GM12878 (cell line): ENCODE data around the gene KRTAP10-3. TPM values are rescaled to one million over a fixed set of nuclear protein-coding genes. Genes with fewer than 3 reads are reported as not detected.

ENCODE experiments used
- ATAC-seq: fragments of 200-7000 bp; cut with Tn5 transposase; 3 replicates; pipeline ENCODE4 v1.9.1; 2020; ENCODE audit warnings: mild to moderate bottlenecking, moderate library complexity
- BruUV-seq: library from RNA; stranded (reverse); fragments of 400-500 nt; replicated peaks from 2 replicates; lab custom pipeline; 2021; lab: Mats Ljungman, UMichigan
- CTCF ChIA-PET: fragments of 300-600 bp; sonication (Branson Sonifier 250); formaldehyde crosslinking; extraction: SDS; loops from one replicate; lab custom pipeline; 2021; ENCODE audit warnings: inconsistent platforms; lab: Yijun Ruan, JAX
- POLR2A ChIA-PET: fragments of 350-600 bp; formaldehyde crosslinking; extraction: SDS; loops from one replicate; lab custom pipeline; 2021; ENCODE audit warnings: inconsistent platforms; lab: Charles Lee
- RAD21 ChIA-PET: fragments of 300-600 bp; sonication (Branson Sonifier 250); formaldehyde crosslinking; loops from one replicate; lab custom pipeline; 2023; ENCODE audit warnings: antibody characterized with exemption; ENCODE audit not compliant: unreplicated experiment; lab: Charles Lee
- SMC1A ChIA-PET: fragments of 300-600 bp; sonication (Branson Sonifier 250); formaldehyde crosslinking; loops from one replicate; lab custom pipeline; 2023; ENCODE audit not compliant: unreplicated experiment, uncharacterized antibody; lab: Charles Lee
- DNase-seq: peaks from one replicate; pipeline ENCODE4 v3.0.0-alpha.2; 2011; ENCODE audit warnings: low read depth, low spot score
- FAIRE-seq: peaks from 3 replicates; lab custom pipeline; 2011; peaks lifted over from hg19 to GRCh38; lab: Jason Lieb, UNC
- H2AFZ ChIP-seq: 2 replicates; pipeline ENCODE4 v1.6.0; 2011; ENCODE audit warnings: low read depth, low read length, control low read depth; ENCODE audit not compliant: control insufficient read depth
- H3K27ac ChIP-seq: 2 replicates; pipeline ENCODE4 v1.5.1; 2011; ENCODE audit warnings: control low read depth; ENCODE audit not compliant: control insufficient read depth, insufficient read depth
- H3K27me3 ChIP-seq, 2 experiments: replicated peaks in 1 of 2; 2 replicates each; pipeline versions ENCODE4 v1.6.0 to v1.6.1; 2011; ENCODE audit warnings: low read length in 1 of 2; ENCODE audit not compliant: control insufficient read depth in 2 of 2, insufficient read depth in 2 of 2
- H3K36me3 ChIP-seq, 2 experiments: 2 replicates each; pipeline ENCODE4 v1.5.1; 2011; ENCODE audit warnings: low read length in 1 of 2; ENCODE audit not compliant: control insufficient read depth in 2 of 2, insufficient read depth in 2 of 2
- H3K4me1 ChIP-seq: 2 replicates; pipeline ENCODE4 v1.6.1; 2011; ENCODE audit warnings: mild to moderate bottlenecking, low read length, moderate library complexity, mixed read lengths; ENCODE audit not compliant: control insufficient read depth, insufficient read depth
- H3K4me2 ChIP-seq: 2 replicates; pipeline ENCODE4 v1.6.0; 2011; ENCODE audit warnings: control low read depth; ENCODE audit not compliant: control insufficient read depth, insufficient read depth
- H3K4me3 ChIP-seq: fragments of 200-600 bp; sonication (generic); 2 replicates; pipeline ENCODE4 v1.5.1; 2016
- H3K79me2 ChIP-seq: 2 replicates; pipeline ENCODE4 v1.6.0; 2011; ENCODE audit warnings: low read length; ENCODE audit not compliant: control insufficient read depth, insufficient read depth
- H3K9ac ChIP-seq: 2 replicates; pipeline ENCODE4 v1.8.0; 2011; ENCODE audit warnings: low read length, control low read depth, mixed read lengths; ENCODE audit not compliant: control insufficient read depth, insufficient read depth
- H3K9me3 ChIP-seq: replicated peaks from 3 replicates; pipeline ENCODE4 v1.5.1; 2011; ENCODE audit warnings: mild to moderate bottlenecking, low read length; ENCODE audit not compliant: control insufficient read depth, insufficient read depth
- H4K20me1 ChIP-seq: 2 replicates; pipeline ENCODE4 v1.6.0; 2011; ENCODE audit not compliant: control insufficient read depth, insufficient read depth
- CREM ChIP-seq: IDR thresholded peaks from 2 replicates; pipeline ENCODE4 v1.6.1; 2014; ENCODE audit warnings: antibody characterized with exemption, low read depth
- GATAD2B ChIP-seq: fragments of 450-650 bp; conservative IDR thresholded peaks from 2 replicates; pipeline ENCODE4 v1.6.1; 2017; ENCODE audit warnings: low read depth, mild to moderate bottlenecking, moderate library complexity
- MYB ChIP-seq: fragments of 150-350 bp; IDR thresholded peaks from 2 replicates; pipeline ENCODE4 v1.6.1; 2014; ENCODE audit warnings: mild to moderate bottlenecking, low read depth, low read length, borderline replicate concordance
- NFYB ChIP-seq: IDR thresholded peaks from 2 replicates; pipeline ENCODE4 v1.6.1; 2011; ENCODE audit warnings: low read depth, mild to moderate bottlenecking, low read length, improper control_type of control experiment, moderate library complexity; ENCODE audit not compliant: insufficient read depth
- NR2C1 ChIP-seq: fragments of 450-650 bp; IDR thresholded peaks from 2 replicates; pipeline ENCODE4 v1.6.1; 2017; ENCODE audit warnings: antibody characterized with exemption, mild to moderate bottlenecking, moderate library complexity
- PAX5 ChIP-seq: IDR thresholded peaks from 2 replicates; pipeline ENCODE4 v1.6.1; 2011; ENCODE audit warnings: low read depth, low read length, borderline replicate concordance
- POU2F2 ChIP-seq: IDR thresholded peaks from 3 replicates; pipeline ENCODE4 v1.6.1; 2011; ENCODE audit warnings: low read depth, mild to moderate bottlenecking, low read length, borderline replicate concordance
- RCOR1 ChIP-seq: conservative IDR thresholded peaks from 2 replicates; pipeline ENCODE4 v1.6.1; 2012; ENCODE audit warnings: low read depth, low read length, improper control_type of control experiment
- SMAD1 ChIP-seq: fragments of 450-650 bp; IDR thresholded peaks from 2 replicates; pipeline ENCODE4 v1.6.1; 2018; ENCODE audit warnings: mild to moderate bottlenecking, low read depth; ENCODE audit not compliant: partially characterized antibody
- SREBF1 ChIP-seq: IDR thresholded peaks from 2 replicates; pipeline ENCODE4 v1.6.1; 2012; ENCODE audit warnings: mild to moderate bottlenecking, low read length
- TCF3 ChIP-seq: IDR thresholded peaks from 2 replicates; pipeline ENCODE4 v1.6.1; 2012; ENCODE audit warnings: low read depth, mild to moderate bottlenecking, low read length, borderline replicate concordance; ENCODE audit not compliant: insufficient read depth
- YBX1 ChIP-seq: fragments of 450-650 bp; IDR thresholded peaks from 2 replicates; pipeline ENCODE4 v1.6.1; 2016; ENCODE audit warnings: antibody characterized with exemption
- WGBS: methylation state at CpG from one replicate; pipeline ENCODE4 v1.1.6; 2016; ENCODE audit warnings: low lambda C conversion rate; ENCODE audit not compliant: insufficient replicate concordance, insufficient coverage; ENCODE audit errors: missing lambda C conversion rate; 5-methylcytosine and 5-hydroxymethylcytosine counted together
- in situ Hi-C: fragments of 300-500 bp; cut with MboI; formaldehyde crosslinking; loops from 9 replicates; pipeline ENCODE4 v1.14.3; 2018; ENCODE audit warnings: mixed read lengths
- intact Hi-C: fragments of 100-400 bp; cut with micrococcal nuclease; formaldehyde crosslinking; loops from one replicate; pipeline ENCODE4 v1.14.2; 2022; ENCODE audit not compliant: unreplicated experiment
- polyA plus RNA-seq, 11 experiments: library from polyadenylated mRNA; depleted of rRNA in 4 of 11; unstranded in 6 of 11; stranded (reverse) in 5 of 11; fragments of >200 nt; fragmentation: Nextera tagmentation in 4 of 11; fragmentation: Illumina TruSeq in 1 of 11; extraction: Ambion mirVana in 4 of 11; extraction: Trizol in 1 of 11; gene quantifications; 1 replicate in 1 of 11; 2 replicates in 10 of 11; pipeline versions ENCODE4 v1.2.1 to v1.2.3, GENCODE V29; 2011 to 2016; ENCODE audit warnings: inconsistent platforms in 2 of 11, missing spikeins in 2 of 11, low read depth in 1 of 11
- total RNA-seq, 4 experiments: library from RNA; depleted of rRNA in 3 of 4; stranded (reverse); fragments of >200 nt in 3 of 4; fragmentation: Illumina TruSeq in 1 of 4; extraction: Trizol in 1 of 4; gene quantifications; 2 replicates each; pipeline versions ENCODE4 v1.2.1 to v1.2.3, GENCODE V29; 2013 to 2021
- TF ChIP-seq, protein P1 (sequence below): fragments of 450-650 bp; IDR thresholded peaks from 2 replicates; pipeline ENCODE4 v1.6.1; 2017; ENCODE audit warnings: mild to moderate bottlenecking, moderate library complexity
- TF ChIP-seq, protein P2 (sequence below): IDR thresholded peaks from 2 replicates; pipeline ENCODE4 v1.6.1; 2011; ENCODE audit warnings: low read depth, mild to moderate bottlenecking, low read length, moderate library complexity, borderline replicate concordance; ENCODE audit errors: extremely low read depth
- TF ChIP-seq, protein P3 (sequence below): fragments of 450-650 bp; IDR thresholded peaks from 2 replicates; pipeline ENCODE4 v1.6.1; 2017; ENCODE audit warnings: mild to moderate bottlenecking, low read depth, inconsistent platforms; ENCODE audit not compliant: poor library complexity, severe bottlenecking
- TF ChIP-seq, protein P4 (sequence below): fragments of 450-650 bp; formaldehyde crosslinking; IDR thresholded peaks from 2 replicates; pipeline ENCODE4 v1.4.0; 2022; ENCODE audit warnings: mild to moderate bottlenecking, moderate library complexity

The KRTAP10-3 gene
- total and polyA plus RNA-seq, 10 of the 15 experiments (the other 5 are each of a cell fraction or from before 2014, with no cell fraction given): not detected

DNA sequence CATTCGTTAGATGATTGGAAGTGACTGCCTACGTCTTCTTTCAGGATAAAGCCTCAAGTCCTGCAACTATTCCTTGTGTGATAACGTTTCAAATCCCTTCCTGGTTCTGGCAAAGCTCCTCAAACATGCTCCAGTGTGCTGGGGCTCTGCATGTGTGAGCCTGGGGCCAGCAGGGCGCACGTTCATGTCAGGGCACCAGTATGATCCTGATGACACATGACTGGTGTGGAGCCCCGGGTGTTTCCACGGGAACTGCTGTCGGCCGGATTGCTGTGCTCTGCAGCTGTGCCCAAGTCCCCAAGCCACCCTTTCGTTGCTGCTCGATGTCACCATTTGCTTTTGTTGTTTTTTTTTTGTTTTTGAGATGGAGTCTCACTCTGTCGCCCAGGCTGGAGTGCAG, 39.9 kb downstream of the KRTAP10-3 start:
- WGBS: 41% methylated on average over 12 of the region's 12 CpGs
- no peaks in the 10 kb centered on the region for H3K36me3 ChIP-seq
- H3K27me3 ChIP-seq: no peaks in the 10 kb centered on the region
- ATAC-seq (no peak), FAIRE-seq (no peak), DNase-seq (no peak)
- RAD21 ChIA-PET: no interaction called here
- H3K4me3 ChIP-seq: no peak overlapping the region
- no peak overlapping the region for H3K4me2 ChIP-seq
- H3K9ac ChIP-seq: no peak overlapping the region
- H3K27ac ChIP-seq: no peak overlapping the region
- no peaks in the 10 kb centered on the region for H3K4me1 ChIP-seq
- CTCF ChIA-PET: interaction anchor here (1.1 kb wide), 1 partner anchor 8 kb away, joined by 3 read pairs; no protein-coding TSS in a partner anchor
- H3K79me2 ChIP-seq: no peaks in the 10 kb centered on the region
- no peaks in the 10 kb centered on the region for H4K20me1 ChIP-seq
- BruUV-seq: no TSS peak
- no peaks in the 10 kb centered on the region; the same call in 2 of the 3 replicates for H3K9me3 ChIP-seq
- no peak overlapping the region for H2AFZ ChIP-seq
- intact Hi-C loops (no loop called here), in situ Hi-C loops (no loop called here)
- SMC1A ChIA-PET: no interaction called here
- POLR2A ChIA-PET: no interaction called here
- TF ChIP-seq SMAD1 (no peak), NR2C1 (no peak), PAX5 (no peak), SREBF1 (no peak), GATAD2B (no peak), CREM (no peak), TCF3 (no peak), RCOR1 (no peak), MYB (no peak), YBX1 (no peak), POU2F2 (no peak), NFYB (no peak)
- TF ChIP-seq, protein P1, sequence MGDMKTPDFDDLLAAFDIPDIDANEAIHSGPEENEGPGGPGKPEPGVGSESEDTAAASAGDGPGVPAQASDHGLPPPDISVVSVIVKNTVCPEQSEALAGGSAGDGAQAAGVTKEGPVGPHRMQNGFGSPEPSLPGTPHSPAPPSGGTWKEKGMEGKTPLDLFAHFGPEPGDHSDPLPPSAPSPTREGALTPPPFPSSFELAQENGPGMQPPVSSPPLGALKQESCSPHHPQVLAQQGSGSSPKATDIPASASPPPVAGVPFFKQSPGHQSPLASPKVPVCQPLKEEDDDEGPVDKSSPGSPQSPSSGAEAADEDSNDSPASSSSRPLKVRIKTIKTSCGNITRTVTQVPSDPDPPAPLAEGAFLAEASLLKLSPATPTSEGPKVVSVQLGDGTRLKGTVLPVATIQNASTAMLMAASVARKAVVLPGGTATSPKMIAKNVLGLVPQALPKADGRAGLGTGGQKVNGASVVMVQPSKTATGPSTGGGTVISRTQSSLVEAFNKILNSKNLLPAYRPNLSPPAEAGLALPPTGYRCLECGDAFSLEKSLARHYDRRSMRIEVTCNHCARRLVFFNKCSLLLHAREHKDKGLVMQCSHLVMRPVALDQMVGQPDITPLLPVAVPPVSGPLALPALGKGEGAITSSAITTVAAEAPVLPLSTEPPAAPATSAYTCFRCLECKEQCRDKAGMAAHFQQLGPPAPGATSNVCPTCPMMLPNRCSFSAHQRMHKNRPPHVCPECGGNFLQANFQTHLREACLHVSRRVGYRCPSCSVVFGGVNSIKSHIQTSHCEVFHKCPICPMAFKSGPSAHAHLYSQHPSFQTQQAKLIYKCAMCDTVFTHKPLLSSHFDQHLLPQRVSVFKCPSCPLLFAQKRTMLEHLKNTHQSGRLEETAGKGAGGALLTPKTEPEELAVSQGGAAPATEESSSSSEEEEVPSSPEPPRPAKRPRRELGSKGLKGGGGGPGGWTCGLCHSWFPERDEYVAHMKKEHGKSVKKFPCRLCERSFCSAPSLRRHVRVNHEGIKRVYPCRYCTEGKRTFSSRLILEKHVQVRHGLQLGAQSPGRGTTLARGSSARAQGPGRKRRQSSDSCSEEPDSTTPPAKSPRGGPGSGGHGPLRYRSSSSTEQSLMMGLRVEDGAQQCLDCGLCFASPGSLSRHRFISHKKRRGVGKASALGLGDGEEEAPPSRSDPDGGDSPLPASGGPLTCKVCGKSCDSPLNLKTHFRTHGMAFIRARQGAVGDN: no peak
- TF ChIP-seq, protein P2, sequence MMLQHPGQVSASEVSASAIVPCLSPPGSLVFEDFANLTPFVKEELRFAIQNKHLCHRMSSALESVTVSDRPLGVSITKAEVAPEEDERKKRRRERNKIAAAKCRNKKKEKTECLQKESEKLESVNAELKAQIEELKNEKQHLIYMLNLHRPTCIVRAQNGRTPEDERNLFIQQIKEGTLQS: no peak
- TF ChIP-seq, protein P3, sequence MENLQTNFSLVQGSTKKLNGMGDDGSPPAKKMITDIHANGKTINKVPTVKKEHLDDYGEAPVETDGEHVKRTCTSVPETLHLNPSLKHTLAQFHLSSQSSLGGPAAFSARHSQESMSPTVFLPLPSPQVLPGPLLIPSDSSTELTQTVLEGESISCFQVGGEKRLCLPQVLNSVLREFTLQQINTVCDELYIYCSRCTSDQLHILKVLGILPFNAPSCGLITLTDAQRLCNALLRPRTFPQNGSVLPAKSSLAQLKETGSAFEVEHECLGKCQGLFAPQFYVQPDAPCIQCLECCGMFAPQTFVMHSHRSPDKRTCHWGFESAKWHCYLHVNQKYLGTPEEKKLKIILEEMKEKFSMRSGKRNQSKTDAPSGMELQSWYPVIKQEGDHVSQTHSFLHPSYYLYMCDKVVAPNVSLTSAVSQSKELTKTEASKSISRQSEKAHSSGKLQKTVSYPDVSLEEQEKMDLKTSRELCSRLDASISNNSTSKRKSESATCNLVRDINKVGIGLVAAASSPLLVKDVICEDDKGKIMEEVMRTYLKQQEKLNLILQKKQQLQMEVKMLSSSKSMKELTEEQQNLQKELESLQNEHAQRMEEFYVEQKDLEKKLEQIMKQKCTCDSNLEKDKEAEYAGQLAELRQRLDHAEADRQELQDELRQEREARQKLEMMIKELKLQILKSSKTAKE: no peak
- TF ChIP-seq, protein P4, sequence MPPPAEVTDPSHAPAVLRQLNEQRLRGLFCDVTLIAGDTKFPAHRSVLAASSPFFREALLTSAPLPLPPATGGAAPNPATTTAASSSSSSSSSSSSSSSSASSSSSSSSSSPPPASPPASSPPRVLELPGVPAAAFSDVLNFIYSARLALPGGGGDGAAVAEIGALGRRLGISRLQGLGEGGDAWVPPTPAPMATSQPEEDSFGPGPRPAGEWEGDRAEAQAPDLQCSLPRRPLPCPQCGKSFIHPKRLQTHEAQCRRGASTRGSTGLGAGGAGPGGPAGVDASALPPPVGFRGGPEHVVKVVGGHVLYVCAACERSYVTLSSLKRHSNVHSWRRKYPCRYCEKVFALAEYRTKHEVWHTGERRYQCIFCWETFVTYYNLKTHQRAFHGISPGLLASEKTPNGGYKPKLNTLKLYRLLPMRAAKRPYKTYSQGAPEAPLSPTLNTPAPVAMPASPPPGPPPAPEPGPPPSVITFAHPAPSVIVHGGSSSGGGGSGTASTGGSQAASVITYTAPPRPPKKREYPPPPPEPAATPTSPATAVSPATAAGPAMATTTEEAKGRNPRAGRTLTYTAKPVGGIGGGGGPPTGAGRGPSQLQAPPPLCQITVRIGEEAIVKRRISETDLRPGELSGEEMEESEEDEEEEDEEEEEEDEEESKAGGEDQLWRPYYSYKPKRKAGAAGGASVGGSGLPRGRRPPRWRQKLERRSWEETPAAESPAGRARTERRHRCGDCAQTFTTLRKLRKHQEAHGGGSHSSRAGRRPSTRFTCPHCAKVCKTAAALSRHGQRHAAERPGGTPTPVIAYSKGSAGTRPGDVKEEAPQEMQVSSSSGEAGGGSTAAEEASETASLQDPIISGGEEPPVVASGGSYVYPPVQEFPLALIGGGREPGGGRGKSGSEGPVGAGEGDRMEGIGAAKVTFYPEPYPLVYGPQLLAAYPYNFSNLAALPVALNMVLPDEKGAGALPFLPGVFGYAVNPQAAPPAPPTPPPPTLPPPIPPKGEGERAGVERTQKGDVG (CRISPR knock-in tag): no peak
